ENCODE data around the gene UBR4. TPM values are rescaled to one million over a fixed set of nuclear protein-coding genes. Genes with fewer than 3 reads are reported as not detected.

The UBR4 gene
- total RNA-seq, 1 experiment from 2014 or later, result 90.5 TPM

DNA sequence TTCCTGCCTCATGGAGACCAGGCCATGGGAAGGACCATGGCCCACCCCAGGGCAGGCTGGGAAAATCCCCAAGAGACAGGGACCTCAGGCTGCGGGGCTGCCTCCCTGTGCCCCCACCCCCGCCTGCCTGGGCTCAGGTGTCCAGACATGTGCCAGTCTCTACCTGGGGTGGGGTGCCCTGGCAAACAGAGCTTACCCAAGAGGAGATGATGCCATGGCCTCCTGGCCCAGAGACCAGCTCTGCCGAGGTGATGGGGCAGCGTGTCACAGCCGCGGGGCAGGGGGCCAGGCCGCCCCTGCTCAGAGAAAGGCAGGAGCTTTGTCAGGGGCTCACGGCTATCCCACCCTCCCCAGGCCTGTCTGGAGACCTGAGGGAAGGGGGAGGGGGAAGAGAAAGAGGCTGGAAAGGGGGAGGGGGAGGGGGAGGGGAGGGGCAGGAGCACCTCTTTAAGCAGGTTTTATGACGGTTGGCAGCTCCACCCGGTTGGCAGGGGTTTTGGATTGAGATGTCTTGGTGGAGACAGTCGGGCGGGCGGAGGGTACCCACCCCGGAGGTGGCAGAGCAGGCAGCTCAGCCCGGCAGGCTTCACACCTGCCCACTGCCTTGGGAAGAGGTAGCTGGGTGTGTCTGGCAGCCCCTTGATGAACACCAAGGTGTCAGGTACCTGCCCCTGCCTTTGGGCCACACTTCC, 152.1 kb downstream of the UBR4 start:
- DNase-seq (ENCODE audit: low read depth), result no peak

DNA sequence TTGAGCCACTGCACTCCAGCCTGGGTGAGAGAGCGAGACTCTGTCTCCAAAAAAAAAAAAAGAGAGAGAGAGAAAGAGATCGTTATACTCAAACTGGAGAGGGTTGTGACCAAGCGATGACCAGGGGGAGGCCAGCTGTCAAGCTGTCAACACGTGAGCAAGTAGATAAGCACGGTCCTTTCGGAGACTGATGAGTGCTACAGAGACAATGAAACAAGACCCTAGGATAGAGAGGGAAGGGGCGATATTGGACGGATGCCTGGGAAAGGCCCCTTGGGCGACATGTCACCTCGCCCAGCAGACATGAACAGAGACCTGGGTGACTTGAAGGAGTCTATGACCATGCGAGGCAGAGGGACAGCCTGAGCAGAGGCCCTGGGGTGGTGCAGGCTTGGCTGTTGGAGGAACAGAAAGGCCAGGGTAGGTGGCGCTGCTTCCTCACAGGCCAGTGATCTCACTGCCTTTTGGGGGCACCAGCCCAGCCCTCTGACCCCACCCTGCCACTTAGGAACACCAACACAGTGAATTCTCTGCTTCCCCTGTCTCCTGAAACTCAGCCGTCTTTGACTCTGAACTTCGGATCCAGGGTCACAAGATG, 152.8 kb downstream of the UBR4 start:
- no peak for DNase-seq (ENCODE audit: low read depth)

DNA sequence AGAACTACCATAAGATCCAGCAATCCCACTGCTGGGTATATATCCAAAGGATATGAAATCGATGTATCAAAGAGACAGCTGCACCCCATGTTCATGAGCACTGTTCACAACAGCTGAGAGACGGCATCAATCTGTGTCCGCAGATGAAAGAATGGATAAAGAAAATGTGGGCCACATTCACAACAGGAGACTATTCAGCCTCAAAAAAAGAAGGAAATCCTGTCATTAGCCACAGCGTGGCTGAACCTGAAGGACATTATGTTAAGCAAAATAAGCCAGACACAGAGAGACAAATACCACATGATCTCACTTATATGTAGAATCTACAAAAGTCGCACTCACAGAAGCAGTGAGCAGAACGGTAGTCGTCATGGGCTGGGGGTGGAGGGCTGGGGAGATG, 154.4 kb downstream of the UBR4 start:
- no peak for DNase-seq (ENCODE audit: low read depth)

DNA sequence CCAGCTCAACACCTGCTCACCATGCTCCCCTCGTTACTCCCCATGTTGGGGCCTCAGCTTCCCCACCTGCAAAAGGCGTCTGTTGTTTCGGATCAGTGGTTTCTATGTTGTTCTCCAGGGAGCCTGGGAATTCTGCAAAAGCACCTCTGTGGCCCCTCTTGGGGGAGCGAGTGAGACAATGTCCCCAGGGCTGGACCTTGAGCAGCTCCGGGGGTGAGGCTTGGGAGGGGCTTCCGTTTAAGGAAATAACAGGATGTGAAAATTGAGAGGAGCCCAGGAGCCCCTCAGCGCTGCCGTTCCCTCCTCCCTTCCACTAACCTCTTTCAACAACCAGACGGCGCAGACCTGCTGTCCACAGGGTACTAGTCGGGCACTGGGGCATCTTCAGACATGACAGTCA, 155.1 kb downstream of the UBR4 start:
- no peak for DNase-seq (ENCODE audit: low read depth)

DNA sequence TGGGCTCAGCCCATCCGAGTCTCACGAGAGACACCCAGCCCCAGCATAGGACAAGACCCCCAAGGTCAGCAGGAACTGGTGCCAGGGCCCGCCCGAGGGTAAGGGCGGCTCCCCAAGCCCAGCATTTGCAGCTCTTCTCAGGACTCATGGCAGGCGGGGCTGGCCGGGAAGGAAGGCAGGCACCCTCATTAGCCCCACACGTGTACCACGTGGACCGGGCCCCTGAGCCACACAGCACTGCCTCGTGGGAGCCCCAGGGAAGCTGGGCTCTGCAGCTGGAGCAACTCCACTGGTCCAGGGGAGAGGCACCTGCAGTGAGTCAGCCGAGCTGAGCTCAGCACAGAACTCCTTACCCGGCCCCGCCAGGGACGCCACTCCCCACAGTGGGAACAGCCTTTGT, 155.8 kb downstream of the UBR4 start:
- no peak for DNase-seq (ENCODE audit: low read depth)

DNA sequence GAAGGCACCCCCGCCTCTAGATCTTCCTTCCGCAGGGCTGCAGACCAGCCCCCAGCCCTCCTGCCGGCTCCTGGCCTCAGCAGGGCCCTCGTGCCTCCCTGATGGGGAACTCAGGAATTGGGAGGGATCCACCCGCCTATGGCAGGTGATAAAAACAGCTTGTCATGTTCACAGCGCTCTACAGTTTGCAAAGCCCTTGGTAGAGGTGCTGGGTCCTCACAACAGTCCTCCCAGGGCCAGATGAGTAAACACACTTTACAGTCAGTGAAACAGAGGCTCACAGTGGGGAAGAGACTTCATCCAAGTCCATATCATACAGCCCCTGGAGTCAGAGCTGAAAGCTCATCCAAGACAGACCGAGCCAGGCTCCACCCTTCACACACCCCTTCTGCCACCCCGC, 156.6 kb downstream of the UBR4 start:
- no peak for DNase-seq (ENCODE audit: low read depth)

DNA sequence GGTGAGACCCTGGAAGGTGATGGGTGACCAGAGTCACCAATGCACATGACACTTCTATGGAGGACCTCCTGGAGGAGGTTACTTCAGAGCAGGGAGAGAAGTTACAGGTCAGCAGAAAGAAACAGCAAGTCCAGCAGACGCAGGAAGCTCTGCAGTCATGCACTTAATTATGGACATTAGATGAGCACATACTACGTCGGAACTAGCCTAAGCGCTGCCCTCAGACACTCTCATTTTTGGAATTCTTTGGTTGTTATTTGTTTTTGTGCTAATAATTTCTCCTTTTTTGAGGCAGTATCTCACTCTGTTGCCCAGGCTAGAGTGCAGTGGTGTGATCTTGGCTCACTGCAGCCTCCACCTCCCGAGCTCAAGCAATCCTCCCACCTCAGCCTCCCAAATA, 160.3 kb downstream of the UBR4 start:
- no peak for DNase-seq (ENCODE audit: low read depth)

DNA sequence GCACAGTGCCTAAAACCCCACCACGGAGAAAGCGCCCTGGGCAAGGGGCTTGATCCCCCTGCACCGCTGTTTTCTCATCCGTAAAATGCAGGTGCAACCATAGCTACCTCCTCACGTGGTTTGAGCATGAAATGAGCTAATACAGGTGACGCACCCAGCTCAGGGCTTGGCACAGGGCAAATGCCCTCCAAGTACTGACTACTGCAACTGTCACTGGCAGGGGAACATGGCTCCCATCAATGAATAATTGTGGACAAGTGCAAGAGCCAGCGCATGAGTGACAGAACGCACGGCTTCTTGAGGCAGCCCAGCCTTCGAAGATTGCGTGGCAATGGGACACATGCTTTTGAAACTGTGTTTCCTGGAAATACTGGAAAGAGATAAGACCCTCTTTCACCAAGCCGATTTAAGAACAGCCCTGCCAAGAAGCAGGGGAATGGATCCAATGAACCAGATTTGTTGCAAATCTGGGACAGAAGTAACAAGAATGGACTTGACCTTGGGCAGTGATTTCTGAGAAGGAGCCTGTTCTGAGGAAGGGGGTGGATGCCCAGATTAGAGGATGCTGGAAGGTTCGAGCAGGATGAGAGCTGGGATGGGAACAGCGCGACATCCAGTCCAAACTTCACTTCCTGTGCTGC, 160.8 kb downstream of the UBR4 start:
- no peak for DNase-seq (ENCODE audit: low read depth)

DNA sequence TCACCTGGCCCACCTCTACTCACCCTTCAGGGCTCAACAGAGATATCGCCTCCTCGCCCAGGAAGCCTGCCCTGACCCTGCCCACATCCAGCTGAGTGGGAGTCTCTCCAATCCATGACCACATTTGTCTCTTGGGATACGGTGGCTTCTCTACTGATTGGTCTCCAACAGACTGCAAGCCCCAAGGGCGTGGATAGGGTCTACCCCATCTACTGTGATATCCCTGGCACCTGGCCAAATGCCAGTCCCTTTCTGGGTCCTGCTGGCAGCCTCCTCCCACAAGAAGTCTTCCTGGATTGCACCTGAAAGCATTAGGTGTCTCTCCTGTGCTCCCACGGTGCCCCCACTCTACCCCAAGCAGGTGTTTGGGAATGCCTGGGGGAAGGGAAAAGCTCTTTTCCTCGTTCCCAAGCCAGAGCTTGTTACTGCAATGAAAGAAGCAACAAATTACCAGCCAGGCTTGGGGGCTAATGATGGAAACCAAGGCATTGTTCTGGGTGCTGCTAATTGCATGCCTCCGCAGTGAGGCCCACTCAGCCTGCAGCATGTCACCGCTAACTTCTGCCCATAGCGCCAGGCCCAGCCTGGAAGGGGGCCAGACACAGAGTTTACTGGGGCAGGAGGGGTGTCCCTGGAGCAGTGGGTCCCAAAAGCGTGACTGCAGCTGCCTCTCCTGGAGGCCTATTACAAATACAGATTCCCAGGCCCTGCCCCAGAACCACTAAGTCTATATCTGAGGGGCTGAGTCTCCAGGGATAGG, 162.9 kb downstream of the UBR4 start:
- no peak for DNase-seq (ENCODE audit: low read depth)

DNA sequence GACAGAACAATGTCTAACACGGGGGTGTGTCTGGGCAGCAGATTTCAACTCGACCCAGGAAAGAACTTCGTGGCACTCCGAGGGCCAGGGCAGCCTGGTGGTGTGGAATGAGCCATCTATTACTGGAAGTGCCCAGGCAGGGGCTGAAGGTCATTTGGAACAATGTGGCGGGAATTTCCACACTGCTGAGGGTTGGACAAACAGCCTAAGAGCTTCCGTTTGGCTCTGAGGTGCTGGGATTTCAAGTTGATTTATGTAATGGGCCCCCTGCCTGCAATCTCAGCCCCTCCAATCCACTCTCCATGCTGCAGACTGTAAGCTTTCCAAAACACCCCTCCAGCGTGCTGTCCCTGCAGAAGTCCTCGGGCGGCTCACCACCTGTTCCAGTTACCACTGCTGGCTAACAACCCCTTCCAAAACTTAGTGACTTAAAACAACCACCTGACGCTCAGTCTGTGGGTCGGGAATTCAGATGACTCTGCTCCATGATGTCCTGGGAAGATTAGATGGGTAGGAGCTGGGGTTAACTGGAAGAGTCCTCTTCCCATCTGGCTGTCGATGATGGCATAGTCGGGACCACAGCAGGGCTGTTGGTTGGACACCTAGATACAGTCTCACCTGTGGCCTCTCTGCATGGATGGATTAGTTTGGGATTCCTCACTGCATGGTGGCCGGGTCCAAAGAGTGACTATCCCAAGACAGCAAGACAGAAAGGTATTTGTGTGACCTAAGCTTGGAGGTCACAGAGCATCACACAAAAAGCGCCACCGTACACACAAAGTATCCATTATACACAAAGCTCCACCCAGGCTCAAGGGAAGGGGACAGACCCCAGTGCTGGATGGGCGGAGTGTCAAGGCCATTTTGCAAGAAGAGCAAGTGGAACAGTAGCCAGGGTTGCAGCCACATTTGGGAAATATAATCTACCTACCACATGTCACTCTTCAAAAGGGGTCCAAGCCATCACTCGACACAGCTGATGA, 163.9 kb downstream of the UBR4 start:
- DNase-seq (ENCODE audit: low read depth), result no peak

DNA sequence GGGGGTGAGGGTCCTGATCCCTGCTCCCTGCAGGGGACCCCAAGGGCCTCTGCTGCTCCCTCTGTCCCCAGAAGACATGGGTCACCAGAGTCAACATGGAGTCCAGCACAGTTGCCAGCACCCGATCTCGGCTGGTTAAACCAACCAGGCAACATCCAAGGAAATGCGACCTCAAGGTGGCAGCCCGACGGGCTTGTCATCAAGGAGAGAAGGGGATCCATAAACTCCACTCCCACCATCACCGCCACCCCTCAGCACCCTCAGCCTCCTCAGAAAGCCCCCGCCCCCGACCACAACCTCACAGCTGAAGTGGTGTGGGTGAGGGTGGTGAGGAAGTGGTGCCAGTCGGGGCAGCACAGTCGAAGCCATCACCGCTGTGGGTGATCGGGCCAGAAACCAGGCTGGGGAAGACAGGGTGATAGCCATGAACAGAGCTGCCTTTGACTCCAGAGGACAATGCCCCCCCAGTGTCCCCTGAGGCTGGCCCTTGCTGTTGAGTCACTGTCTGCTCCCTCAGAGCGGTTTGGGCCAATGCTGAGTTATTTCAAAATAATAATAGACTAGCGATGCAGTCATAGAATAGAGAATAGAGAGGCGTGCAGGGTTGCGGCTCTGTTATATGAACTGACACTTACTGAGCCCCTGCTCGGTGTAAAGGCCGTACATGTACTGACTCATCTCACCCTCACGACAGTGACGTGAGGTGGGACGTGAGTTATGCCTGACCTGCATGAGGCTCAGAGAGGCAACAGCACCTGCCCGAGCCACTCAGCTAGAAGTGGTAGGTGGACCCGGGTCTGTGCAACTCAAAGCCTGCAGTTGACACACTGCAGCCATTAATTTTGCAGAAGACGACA, 164.9 kb downstream of the UBR4 start:
- peak; percentile 28 for DNase-seq (ENCODE audit: low read depth)

DNA sequence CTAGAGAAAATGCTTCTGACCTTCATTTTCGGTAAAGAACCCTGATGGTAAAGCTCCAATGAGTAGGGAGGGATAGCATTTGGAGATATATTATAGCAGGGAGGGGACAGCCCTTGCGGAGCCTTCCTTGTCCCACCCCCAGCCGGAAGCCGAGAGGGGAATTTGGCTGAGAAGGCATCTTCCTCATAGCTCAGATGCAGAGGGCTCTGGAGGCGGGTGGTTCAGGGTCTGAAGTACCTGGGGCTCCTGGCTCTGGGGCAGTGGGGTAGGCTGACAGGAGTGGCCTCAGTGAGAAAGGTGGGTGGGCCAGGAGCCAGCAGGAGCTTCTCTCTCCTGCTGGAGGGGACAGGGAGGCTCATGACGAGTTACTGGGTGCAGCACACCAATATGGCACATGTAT, 165.6 kb downstream of the UBR4 start:
- DNase-seq (ENCODE audit: low read depth), result no peak

DNA sequence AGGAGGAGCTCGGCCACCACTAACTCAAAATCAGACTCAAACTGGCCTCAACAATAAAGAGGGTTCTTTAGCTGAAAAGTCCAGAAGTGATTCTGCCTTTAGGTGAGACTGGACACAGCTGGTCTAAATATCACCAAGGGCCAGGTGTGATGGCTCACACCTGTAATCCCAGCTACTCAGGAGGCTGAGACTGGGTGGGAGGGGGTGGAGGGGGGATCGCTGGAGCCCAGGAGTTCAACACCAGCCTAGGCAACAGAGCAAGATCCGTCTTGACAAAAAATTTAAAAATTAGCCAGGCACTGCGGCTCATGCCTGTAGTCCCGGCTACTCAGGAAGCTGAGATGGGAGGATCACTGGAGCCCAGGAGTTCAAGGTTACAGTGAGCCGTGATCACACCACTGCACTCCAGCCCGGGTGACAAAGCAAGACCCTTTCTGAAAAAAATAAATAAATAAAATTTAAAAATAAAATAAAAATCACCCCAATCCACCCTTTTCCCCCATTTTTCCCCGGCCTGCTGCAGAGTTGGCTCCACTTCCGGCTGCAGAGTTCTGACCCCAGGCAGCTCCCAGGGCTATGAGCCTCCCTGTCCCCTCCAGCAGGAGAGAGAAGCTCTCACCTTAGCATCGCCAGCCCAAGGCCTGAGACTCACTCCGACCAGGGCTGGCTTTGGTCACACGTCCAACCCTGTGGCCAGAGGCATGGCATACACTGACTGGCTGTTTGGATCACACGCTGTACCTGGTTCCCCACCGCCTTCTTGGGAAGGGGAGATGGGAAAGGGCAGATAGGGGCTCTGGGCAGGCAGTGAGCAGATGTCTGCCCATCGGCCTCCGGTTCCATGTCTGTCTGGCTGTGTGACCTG, 166.3 kb downstream of the UBR4 start:
- DNase-seq (ENCODE audit: low read depth), result no peak

DNA sequence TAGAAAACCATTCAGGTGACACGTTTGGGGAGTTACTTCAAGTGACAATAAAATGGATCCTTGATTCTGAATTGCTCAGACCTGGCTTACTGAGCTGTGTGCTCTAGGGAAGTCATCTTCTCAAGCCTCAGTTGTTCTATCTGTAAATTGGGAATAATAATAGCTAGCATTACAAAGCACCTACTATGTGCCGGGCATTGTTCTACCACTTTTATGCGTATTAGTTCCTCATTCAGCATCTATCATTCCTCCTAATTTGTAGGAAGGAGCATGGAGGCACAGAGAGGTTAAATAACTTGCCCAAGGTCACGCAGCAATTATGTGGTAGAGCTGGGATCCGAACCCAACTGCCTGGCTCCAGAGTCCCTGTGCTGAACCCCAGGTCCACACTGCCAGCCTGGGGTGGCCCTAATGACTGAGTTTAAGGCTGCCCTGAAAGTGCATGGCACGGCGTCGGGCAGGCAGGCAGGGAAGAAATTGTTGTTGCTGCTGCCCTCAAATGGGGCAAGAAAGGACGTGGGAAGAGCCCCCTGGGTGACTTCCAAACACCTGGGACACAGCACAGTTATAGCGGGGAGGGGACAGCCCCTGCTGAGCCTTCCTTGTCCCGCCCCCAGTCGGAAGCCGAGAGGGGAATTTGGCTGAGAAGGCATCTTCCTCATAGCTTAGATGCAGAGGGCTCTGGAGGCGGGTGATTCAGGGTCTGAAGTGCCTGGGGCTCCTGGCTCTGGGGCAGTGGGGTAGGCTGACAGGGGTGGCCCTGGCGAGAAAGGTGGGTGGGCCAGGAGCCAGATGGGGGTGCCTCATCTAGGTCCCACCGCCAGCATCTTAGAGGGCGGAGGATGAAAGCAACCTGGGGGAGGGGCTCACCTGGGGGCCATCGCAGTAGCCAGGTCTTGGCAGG, 167.1 kb downstream of the UBR4 start:
- DNase-seq (ENCODE audit: low read depth), result no peak

DNA sequence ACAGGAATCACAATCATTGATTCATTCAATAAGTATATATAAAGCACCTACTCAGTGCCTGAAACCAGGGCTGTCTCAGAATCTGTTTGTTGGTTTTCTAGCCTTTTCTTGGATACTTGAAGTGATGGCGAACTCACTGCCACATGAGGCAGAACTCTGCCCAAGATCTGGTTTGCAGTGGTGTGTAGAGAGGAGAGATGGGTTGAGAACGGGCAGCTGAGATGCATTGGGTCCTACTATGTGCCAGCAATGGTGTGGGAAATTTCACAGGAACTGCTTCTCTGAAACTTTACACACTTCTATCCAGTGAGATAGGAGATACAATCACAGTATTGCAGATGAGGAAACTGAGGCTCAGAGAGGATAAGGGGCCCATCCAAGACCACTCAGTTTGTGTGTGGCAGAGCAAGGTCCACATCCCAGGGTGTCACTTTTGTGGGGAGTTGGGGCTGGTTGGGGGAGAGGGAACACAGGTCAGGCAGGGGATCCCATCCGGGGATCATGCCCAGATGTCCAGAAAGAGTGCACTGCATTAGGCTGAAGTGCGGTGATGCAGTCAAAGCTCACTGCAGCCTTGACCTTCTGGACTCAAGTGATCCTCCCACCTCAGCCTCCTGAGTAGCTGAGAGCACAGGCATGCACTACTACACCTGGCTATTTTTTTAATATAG, 169.9 kb downstream of the UBR4 start:
- DNase-seq (ENCODE audit: low read depth), result no peak

DNA sequence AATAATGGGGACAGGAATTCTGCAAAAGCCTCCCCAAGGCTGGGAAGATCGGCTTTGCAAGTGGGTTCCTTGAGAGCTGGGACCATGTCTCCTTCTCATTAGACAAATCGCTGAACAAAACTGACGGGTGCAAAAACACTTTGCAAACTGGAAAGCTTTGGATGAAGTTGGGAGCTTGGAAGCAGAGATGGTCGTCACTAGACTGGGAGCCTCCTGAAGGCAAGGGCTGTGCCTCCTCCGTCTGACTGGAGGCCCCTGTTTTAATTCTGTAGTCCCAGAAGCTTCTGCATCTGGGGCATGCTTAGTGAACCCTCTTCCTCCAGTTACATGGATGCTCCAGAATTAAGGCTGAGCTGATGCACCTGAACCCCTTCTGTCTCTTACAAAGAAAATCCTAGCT, 171.3 kb downstream of the UBR4 start:
- DNase-seq (ENCODE audit: low read depth), result no peak

DNA sequence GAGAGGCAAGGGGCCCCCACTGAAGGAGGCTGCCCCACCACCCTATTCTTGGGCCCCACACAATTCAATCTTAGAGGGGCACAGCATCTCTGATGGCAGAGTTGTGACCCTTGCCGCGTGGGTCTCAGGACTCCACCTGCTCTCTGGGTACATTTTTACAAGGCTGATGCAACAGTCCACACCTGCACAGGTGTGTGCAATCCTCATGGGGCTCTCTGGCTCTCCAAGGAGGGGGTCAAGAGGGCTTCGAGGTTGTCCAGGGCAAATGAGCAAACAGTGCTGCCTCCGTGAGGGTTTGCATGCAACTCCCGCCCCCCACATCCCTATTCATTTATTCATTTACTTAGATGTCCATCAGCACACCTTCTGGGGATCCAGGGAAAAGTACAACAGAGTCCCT, 172.0 kb downstream of the UBR4 start:
- DNase-seq (ENCODE audit: low read depth), result no peak
